Endometrial microvascular endothelial cells (primary cell): ENCODE results near the gene TCF7. TPM values are rescaled to one million over a fixed set of nuclear protein-coding genes. Genes with fewer than 3 reads are reported as not detected.

Experiments used
- in situ Hi-C: cut with HindIII; loops from 2 replicates; pipeline ENCODE4 v1.10.0; 2017; ENCODE audit warnings: low sequenced_read_pairs, low pct_unique_long_range_greater_than_20kb; ENCODE audit errors: inconsistent ontology term
- total RNA-seq: library from RNA; depleted of rRNA; stranded (reverse); fragments of >200 nt; gene quantifications from one replicate; pipeline ENCODE4 v1.2.3, GENCODE V29; 2015; ENCODE audit errors: inconsistent ontology term

The TCF7 gene
- total RNA-seq = 1.8 TPM

- in situ Hi-C loops = no loop called here
Observed at GRCh38 chr5:134113902-134114875, at the start of gene TCF7. Gene TCF7, plus strand, starts transcription at chr5:134114681. Its CDS starts 226 bp downstream, at chr5:134114907.

DNA sequence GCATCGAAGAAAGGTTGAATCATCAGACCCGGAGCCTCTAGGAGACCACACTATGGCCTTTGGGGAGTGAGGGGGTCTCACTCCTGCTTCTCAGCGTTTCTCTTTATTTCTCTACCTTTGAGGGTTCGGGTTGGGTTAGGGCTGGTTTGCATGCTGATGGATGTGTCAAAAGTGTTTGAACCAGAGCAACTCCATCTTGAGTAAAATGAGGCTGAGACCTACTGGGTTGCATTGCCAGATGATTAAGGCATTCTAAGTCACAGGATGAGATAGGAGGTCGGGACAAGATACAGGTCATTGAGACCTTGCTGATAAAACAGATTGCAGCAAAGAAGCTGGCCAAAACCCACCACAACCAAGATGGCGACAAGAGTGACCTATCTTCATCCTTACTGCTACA, 44.9 kb upstream of the TCF7 start:
- in situ Hi-C loops = no loop called here

DNA sequence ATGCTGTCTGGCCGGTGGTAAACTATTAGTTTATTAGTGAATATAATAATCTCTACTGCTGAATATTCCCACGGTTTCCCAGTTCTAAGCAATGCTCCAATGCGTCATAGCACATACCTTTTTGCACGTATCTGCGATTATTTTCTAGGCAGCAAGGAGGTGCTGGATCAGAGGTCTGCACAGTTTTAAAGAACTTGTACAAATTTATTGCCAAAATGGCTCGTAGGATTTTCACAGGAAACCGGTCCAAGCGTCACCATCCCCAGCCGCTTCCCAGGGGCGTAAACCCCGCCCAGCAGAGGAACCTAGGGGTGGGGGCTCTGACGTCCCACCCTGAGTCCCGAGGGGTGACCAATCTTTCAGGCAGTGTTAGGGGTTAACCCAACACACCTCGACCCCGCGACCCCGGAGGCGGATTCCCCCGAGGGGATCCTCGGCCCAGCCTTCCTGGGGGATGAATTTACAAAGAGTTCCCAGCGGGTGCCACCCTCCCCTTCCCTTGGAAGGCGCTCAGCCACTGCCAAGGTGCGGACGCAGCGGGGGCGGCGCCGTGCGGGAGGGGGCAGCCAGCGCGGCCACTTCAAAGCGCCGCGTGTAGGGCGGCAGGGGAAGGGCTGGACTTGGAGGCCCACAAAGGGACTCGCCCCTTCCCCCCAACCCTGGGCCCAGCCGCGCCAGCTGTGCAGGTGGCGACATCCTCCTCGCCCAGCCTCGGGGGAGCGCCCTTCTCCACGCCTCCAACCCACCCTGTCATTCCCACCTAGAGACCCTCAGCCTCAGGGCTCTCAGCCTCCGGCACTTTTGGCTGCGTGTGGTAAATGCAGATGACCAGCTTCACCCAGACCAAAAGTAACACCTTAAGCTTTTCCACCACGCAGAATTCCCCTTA, 43.5 kb upstream of the TCF7 start:
- in situ Hi-C loops = no loop called here

- in situ Hi-C loops = no loop called here
Observed at GRCh38 chr5:134071614-134072207, 42.8 kb upstream of the TCF7 start.

DNA sequence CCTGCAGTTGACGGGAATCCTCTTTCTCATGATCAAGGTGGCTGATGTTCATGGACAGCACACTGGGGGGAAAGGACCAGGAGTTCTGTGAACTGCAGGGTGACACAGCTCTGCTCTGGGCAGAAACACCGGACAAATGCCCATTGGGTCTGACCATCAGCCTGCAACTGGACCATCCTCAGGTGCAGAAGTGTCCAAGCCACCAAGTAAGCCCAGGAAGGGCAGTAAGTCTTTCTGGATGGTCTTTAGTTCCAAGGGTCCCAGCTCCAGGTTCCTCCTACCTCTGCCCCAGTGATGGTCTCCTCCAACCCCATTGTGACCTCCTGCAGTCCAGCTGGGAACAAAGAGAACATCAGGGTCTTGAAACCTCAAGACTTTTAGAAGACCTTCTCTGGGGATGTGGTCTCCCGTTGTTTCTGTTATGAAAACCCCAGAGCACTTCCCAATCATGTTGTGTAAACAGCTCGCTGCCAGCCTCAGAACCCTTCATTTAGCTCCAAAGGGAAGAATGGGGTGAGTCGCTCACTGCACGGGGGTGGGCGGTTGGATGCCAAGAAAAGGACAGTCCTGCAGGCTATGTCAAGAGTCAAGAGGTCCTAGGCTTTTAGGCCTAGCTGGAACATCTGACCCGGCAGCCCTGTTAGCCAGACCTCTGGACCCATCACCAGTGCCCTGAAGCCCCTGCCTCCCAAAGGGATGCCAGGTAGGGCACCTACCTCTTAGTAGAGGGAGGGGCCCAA, 41.8 kb upstream of the TCF7 start:
- in situ Hi-C loops = no loop called here

DNA sequence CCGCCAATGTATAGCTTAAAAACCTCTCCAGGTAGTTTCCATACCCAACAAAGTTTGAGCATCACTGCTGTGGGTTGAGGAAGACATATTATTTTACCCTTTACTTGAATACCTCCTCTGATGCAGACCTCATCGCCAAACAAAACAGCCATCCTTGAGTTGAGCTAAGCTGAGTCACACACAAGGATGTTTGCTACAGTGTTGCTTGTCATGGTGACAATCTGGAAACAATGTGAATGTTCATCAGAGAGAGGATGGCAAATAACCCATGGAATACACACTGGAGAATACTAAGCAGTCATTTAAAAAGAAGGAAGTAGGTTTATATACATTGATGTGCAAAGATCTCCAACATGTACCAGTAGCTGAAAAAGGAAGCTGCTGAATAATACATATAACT, 41.1 kb upstream of the TCF7 start:
- in situ Hi-C loops = no loop called here

- in situ Hi-C loops = no loop called here
Observed at GRCh38 chr5:134075102-134075501, 39.4 kb upstream of the TCF7 start.

DNA sequence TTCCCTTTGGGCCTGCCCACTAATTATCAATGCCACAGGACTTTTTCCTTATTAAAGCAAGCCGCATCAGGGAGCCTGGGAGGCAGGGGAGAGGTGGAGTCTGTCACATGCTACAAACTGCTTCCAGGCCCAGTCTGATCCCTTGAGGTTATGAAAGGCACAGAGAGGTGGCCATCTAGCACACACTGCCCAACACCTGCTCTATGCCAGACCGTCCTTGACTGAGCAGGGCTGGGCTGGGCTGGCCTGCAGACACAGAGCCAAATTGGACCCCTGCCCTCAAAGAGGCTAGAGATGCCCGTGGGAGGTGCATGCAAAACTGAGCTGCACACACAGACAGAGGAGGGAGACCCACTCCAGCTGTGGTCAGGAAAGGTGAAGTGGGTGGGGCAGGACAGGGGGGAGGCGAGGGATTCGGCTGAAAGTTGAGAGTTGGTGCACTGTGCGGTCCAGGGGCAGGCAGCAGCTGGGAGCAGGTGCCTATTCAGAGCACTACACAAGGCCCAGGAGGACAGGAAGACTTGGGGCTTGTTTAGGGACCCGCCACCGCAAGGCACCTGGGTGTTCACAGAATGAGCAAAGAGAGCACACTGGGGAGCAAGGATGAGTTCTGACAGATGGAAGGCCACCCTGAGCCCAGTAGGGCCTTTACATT, 36.4 kb upstream of the TCF7 start:
- in situ Hi-C loops = no loop called here

- in situ Hi-C loops = no loop called here
Observed at GRCh38 chr5:134079748-134080581, 34.5 kb upstream of the TCF7 start.

DNA sequence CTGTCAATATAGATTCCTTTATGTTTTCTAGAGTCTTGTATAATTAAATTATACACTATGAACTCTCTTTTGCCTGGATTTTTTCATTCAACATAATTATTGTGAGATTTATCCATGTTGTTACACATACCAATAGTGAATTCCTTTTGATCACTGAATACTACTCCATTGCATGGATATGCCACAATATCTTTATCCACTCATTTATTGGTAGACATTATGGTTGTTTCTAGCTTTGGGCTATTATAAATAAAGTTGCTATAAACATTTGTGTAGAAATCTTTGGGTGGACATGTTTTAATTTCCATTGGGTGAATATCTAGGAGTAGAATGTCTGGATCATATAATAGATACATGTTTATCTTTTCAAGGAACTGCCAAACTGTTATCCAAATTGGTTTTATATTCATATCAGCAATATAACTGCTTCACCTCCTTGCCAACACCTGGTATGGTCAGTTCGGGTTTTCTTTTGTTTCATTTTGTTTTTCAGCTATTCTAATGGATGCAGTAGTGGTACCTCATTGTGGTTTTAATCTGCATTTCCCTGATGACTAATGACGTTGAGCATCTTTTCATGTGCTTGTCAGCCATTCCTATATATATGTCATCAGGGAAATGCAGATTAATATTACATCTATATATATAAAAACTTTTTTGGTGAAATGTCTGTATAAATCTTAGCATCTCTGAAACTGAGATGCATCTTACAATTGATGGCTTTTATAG, 32.1 kb upstream of the TCF7 start:
- in situ Hi-C loops = no loop called here

DNA sequence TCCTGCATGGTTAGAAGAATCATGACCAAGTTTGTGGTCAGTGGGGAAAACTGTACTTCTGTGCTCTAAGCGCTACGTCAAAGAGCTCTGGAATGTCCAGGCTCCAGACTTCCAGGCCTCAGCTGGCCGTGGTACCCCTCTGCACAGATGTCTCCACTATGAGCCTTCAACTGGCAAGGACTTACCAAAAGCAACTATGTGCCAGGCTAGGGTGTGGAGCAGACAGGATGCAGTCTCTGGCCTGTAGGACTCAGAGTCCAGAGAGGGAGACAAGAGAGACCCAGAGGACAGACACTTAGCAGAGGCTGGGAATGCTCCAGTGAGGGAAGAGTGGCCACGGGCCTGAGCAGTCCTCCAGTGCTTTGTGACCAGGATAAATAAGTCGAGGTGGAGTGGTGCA, 31.0 kb upstream of the TCF7 start:
- in situ Hi-C loops = no loop called here

DNA sequence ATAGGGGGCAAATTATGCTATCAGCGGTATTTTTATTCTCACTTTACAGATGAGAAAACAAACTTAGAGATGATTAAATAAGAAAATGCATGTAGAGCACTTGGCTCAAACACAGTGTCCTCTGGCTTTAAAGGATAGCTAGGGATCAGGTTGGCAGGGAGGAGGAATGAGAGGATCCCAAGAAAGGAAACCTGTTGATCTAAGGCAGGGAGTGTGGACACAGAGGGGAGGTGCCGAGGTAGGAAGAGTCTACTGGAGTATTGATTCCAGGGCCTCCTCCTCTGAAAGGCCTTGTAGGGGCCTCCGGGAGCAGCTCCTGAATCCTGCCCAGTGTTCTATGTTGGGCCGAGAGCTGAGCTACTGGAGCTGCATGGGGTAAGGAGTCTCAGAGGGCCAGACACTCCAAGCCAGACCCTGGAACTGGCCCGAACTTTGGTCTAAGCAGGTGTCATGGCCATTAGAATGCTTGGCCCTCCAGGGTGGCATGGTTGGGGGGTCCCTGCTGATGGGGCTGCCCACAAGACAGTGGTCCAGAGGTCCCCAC, 30.4 kb upstream of the TCF7 start:
- in situ Hi-C loops = no loop called here

DNA sequence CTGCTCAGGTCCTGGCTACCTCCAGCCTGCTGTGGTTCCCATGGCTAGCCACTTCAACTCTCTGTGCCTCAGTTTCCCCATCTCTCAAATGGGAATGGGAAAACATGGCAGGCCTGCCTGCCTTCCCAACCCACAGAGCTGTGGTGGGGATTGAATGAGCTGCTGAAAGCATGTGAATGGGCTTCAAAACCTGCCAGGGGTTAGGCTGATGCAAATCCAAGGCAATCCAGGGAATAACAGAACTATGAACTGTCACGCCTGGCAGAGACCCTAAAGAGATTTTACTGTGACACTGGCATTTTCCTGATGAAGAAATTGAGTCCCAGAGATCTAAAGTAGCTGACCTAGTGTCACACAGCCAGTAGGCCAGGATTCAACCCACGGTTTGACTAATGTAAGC, 29.9 kb upstream of the TCF7 start:
- in situ Hi-C loops = no loop called here

GRCh38 chr5:134085411-134085810, 29.1 kb upstream of the TCF7 start:
- in situ Hi-C loops = no loop called here

DNA sequence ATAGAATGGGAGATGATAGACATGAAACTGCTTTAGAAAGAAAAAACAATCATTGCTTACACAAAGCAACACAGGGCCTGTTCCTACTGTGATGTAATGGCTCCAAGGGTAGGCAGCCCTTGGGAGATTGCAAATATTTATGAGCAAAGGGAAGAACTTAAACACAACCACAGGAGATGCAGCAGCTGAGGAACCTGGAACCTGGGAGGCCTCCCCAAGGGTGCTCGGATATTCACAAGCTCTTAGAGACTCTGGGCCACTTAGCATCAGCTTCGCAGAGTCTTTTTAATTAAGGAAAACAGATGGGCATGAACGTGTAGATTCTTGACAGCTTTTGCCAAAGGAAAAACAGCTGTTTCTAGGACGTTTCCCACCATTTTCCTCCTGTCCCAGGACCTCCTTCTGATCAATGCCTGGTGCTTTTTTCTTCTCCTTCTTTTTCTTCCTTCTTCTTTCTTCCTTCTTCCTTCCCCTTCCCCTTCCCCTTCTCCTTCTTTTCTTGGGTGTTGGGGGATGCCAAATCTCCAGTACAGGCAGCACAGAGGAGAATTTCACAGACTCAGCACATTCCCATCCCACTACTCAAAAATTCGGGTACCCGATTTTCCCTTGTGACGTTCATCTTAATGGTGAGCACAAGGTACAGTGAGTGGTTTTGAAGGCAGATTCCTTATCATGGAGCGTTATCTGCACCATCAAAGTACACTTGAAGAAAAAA, 28.1 kb upstream of the TCF7 start:
- in situ Hi-C loops = no loop called here

- in situ Hi-C loops = no loop called here
Observed at GRCh38 chr5:134086943-134087305, 27.6 kb upstream of the TCF7 start.
